WTC11 (cell line): Measurements from ENCODE around the gene COMMD9. TPM values are rescaled to one million over a fixed set of nuclear protein-coding genes. Genes with fewer than 3 reads are reported as not detected.

Source experiments
- ATAC-seq: fragments of 200-7000 bp; cut with Tn5 transposase; 2 replicates; pipeline ENCODE4 v1.10.0; 2021; ENCODE audit warnings: mild to moderate bottlenecking, moderate library complexity
- CTCF ChIA-PET: fragments of 300-600 bp; sonication (Branson Sonifier 250); formaldehyde crosslinking; loops from one replicate; lab custom pipeline; 2021; ENCODE audit warnings: antibody characterized with exemption; lab: Charles Lee
- POLR2A ChIA-PET: fragments of 350-600 bp; sonication (Branson Sonifier 250); formaldehyde crosslinking; loops from one replicate; lab custom pipeline; 2021; ENCODE audit warnings: antibody characterized with exemption; lab: Charles Lee
- DNase-seq: peaks from one replicate; pipeline ENCODE4 v3.0.0; 2021; ENCODE audit warnings: low spot score
- H3K27ac Mint-ChIP-seq: 2 replicates; pipeline ENCODE4 v1.8.0; 2021; ENCODE audit warnings: mixed read lengths
- H3K27me3 Mint-ChIP-seq: 2 replicates; pipeline ENCODE4 v1.8.0; 2021; ENCODE audit warnings: low read depth, mild to moderate bottlenecking, moderate library complexity, mixed read lengths
- H3K36me3 Mint-ChIP-seq: 2 replicates; pipeline ENCODE4 v1.8.0; 2021; ENCODE audit warnings: mixed read lengths
- H3K4me1 Mint-ChIP-seq: 2 replicates; pipeline ENCODE4 v1.8.0; 2022; ENCODE audit warnings: mixed read lengths
- H3K4me3 Mint-ChIP-seq: 2 replicates; pipeline ENCODE4 v1.8.0; 2021; ENCODE audit warnings: mild to moderate bottlenecking, moderate library complexity, mixed read lengths
- H3K9me3 Mint-ChIP-seq: 2 replicates; pipeline ENCODE4 v1.8.0; 2021; ENCODE audit warnings: mixed read lengths
- ATF1 ChIP-seq: sonication (generic); formaldehyde crosslinking; IDR thresholded peaks from 2 replicates; pipeline ENCODE4 v1.8.1; 2023; ENCODE audit warnings: mild to moderate bottlenecking, moderate library complexity, missing genetic modification reagents
- CREB1 ChIP-seq: sonication (generic); formaldehyde crosslinking; IDR thresholded peaks from 2 replicates; pipeline ENCODE4 v1.8.0; 2023; ENCODE audit warnings: mild to moderate bottlenecking, missing genetic modification reagents
- E2F5 ChIP-seq: sonication (generic); formaldehyde crosslinking; IDR thresholded peaks from 2 replicates; pipeline ENCODE4 v1.8.1; 2022; ENCODE audit warnings: mild to moderate bottlenecking, moderate library complexity, missing genetic modification reagents
- ERG ChIP-seq: fragments of 250-450 bp; sonication (Bioruptor Pico); IDR thresholded peaks from 2 replicates; pipeline ENCODE4 v1.8.0; 2021; ENCODE audit warnings: mild to moderate bottlenecking
- NFYB ChIP-seq: sonication (generic); formaldehyde crosslinking; conservative IDR thresholded peaks from 2 replicates; pipeline ENCODE4 v1.8.0; 2022; ENCODE audit warnings: low read depth, missing genetic modification reagents
- NR2C2 ChIP-seq: sonication (generic); formaldehyde crosslinking; IDR thresholded peaks from 2 replicates; pipeline ENCODE4 v1.8.0; 2022; ENCODE audit warnings: mild to moderate bottlenecking, missing genetic modification reagents
- RELA ChIP-seq: sonication (generic); formaldehyde crosslinking; IDR thresholded peaks from 2 replicates; pipeline ENCODE4 v1.8.1; 2022; ENCODE audit warnings: missing genetic modification reagents, mild to moderate bottlenecking, borderline replicate concordance
- SMAD3 ChIP-seq: sonication (generic); formaldehyde crosslinking; IDR thresholded peaks from 2 replicates; pipeline ENCODE4 v1.8.0; 2022; ENCODE audit warnings: missing genetic modification reagents, mild to moderate bottlenecking, borderline replicate concordance
- TCF7 ChIP-seq: sonication (generic); formaldehyde crosslinking; IDR thresholded peaks from 2 replicates; pipeline ENCODE4 v1.8.0; 2022; ENCODE audit warnings: mild to moderate bottlenecking, low read depth, missing genetic modification reagents, moderate library complexity
- USF2 ChIP-seq: sonication (generic); formaldehyde crosslinking; IDR thresholded peaks from 2 replicates; pipeline ENCODE4 v1.8.1; 2023; ENCODE audit warnings: mild to moderate bottlenecking, missing genetic modification reagents, moderate library complexity
- ZBTB21 ChIP-seq: sonication (generic); formaldehyde crosslinking; IDR thresholded peaks from 2 replicates; pipeline ENCODE4 v1.8.1; 2023; ENCODE audit warnings: mild to moderate bottlenecking, missing genetic modification reagents, borderline replicate concordance
- ZBTB43 ChIP-seq: sonication (generic); formaldehyde crosslinking; IDR thresholded peaks from 2 replicates; pipeline ENCODE4 v1.8.1; 2023; ENCODE audit warnings: mild to moderate bottlenecking, missing genetic modification reagents
- ZNF121 ChIP-seq: sonication (generic); formaldehyde crosslinking; IDR thresholded peaks from 2 replicates; pipeline ENCODE4 v1.8.0; 2023; ENCODE audit warnings: missing genetic modification reagents
- ZNF281 ChIP-seq: sonication (generic); formaldehyde crosslinking; IDR thresholded peaks from 2 replicates; pipeline ENCODE4 v1.8.0; 2023; ENCODE audit warnings: mild to moderate bottlenecking, missing genetic modification reagents
- total RNA-seq: library from RNA; stranded (reverse); gene quantifications from 3 replicates; pipeline ENCODE4 v1.2.3, GENCODE V29; 2021

Gene COMMD9
- total RNA-seq, 1 experiment from 2014 or later: 33.3 TPM

- no peak for TF ChIP-seq ATF1
- TF ChIP-seq ZBTB43 (CRISPR knock-in tag): no peak
These were observed 49.1 kb downstream of the COMMD9 start (continued) for GRCh38 chr11:36240173-36240572.

GRCh38 chr11:36239636-36240035 is 49.6 kb downstream of the COMMD9 start:
- no peak overlapping the region for H3K27ac Mint-ChIP-seq
- TF ChIP-seq NR2C2 (CRISPR knock-in tag) (no peak), USF2 (no peak), TCF7 (CRISPR knock-in tag) (no peak), E2F5 (no peak)
- TF ChIP-seq, all 79 proteins: peak for 0
- ChIA-PET CTCF (interaction anchor here (0.6 kb wide), 1 partner anchor 418 kb away, joined by 3 read pairs; no protein-coding TSS in a partner anchor), POLR2A (no interaction called here)
- Mint-ChIP-seq H3K4me3 (no peak overlapping the region), H3K9me3 (peaks cover 7% of the 10 kb centered on the region), H3K4me1 (peaks cover 6% of the 10 kb centered on the region; the same call in 1 of the 2 replicates), H3K36me3 (no peaks in the 10 kb centered on the region), H3K27me3 (no peaks in the 10 kb centered on the region)
- ATAC-seq (no peak), DNase-seq (no peak)

- Mint-ChIP-seq H3K27me3 (no peaks in the 10 kb centered on the region), H3K36me3 (no peaks in the 10 kb centered on the region), H3K27ac (no peak overlapping the region), H3K4me1 (peaks cover 6% of the 10 kb centered on the region; the same call in 1 of the 2 replicates), H3K4me3 (no peak overlapping the region), H3K9me3 (peaks cover 4% of the 10 kb centered on the region; the same call in 1 of the 2 replicates)
- ChIA-PET POLR2A (no interaction called here), CTCF (interaction anchor here (0.7 kb wide), 1 partner anchor 20 kb away, joined by 3 read pairs; no protein-coding TSS in a partner anchor)
- ATAC-seq (no peak), DNase-seq (no peak)
- TF ChIP-seq CREB1 (no peak), SMAD3 (CRISPR knock-in tag) (no peak), ZNF121 (CRISPR knock-in tag) (no peak), ATF1 (no peak), ZNF281 (CRISPR knock-in tag) (no peak), ZBTB43 (CRISPR knock-in tag) (no peak), NFYB (no peak), ZBTB21 (CRISPR knock-in tag) (no peak), ERG (CRISPR knock-in tag) (no peak), RELA (CRISPR knock-in tag) (no peak)
These were observed 50.3 kb downstream of the COMMD9 start for GRCh38 chr11:36238881-36239280.
